ENCODE results near the gene ADI1.
"Not testable (repeated sequence)": the region's sequence is repeated elsewhere in the genome, so short reads cannot be mapped to it uniquely, and the experiment has no call there.

Gene ADI1

GRCh38 chr2:3500326-3500899, 18.9 kb downstream of the ADI1 start:
- TF ChIP-seq CTCF (IDR thresholded peaks at IDR 0.05; ENCODE audit: control extremely low read depth, extremely low read depth, low read depth, missing control alignments), result no peak
- DNase-seq (ENCODE audit: extremely low spot score), result no peak
- POLR2A ChIA-PET, result no interaction called here
- CTCF ChIA-PET, result no interaction called here

- no peak for DNase-seq (ENCODE audit: extremely low spot score)
- ChIA-PET CTCF (no interaction called here), POLR2A (no interaction called here)
- no peak for TF ChIP-seq CTCF (IDR thresholded peaks at IDR 0.05; ENCODE audit: control extremely low read depth, extremely low read depth, low read depth, missing control alignments)
Observed at GRCh38 chr2:3498783-3499394, 20.4 kb downstream of the ADI1 start.

GRCh38 chr2:3496708-3497080, 22.6 kb downstream of the ADI1 start:
- POLR2A ChIA-PET, result not testable (repeated sequence)
- CTCF ChIA-PET, result interaction anchor here (1.1 to 1.7 kb wide), 2 partner anchors 10 to 72 kb away, joined by 3 to 4 read pairs; no protein-coding TSS in a partner anchor

DNA sequence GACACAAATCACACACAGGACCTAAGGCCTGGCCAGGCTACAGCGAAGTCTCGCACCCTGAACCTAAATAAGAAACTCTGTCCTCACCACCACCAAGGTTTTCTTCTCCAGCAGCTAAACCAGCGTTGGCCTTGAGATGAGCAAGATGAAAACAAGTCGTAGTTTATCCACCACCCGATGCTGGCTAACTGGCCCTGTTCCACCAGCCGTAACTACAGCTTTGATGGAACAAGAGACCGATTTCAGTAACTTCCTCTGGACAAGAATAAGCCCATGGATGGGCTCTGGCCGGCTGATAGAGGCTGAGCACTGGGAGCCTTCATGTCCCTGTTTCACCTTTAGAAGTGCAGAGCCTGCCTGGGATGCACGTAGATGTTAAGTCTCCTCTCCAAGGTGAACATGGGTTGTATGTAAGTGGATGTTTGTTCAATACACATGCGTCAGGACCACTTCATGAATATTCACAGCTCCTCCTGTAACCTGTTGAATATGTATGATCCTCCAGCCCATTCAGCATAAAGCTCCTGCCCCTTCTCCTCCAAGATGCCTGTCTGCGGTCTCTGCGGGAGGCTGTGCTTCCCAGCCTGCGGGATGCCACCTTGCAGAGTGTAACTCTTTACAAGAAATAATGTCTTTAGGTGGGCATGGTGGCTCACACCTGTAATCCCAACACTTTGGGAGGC, 24.2 kb downstream of the ADI1 start:
- DNase-seq (ENCODE audit: extremely low spot score), result no peak
- ChIA-PET POLR2A (no interaction called here), CTCF (interaction anchor here (1.1 kb wide), 1 partner anchor 32 kb away, joined by 3 read pairs; no protein-coding TSS in a partner anchor)
- TF ChIP-seq CTCF (IDR thresholded peaks at IDR 0.05; ENCODE audit: control extremely low read depth, extremely low read depth, low read depth, missing control alignments), result no peak

More at GRCh38 chr2:3496708-3497080, 22.6 kb downstream of the ADI1 start:
- DNase-seq (ENCODE audit: extremely low spot score), result not testable (repeated sequence)

DNA sequence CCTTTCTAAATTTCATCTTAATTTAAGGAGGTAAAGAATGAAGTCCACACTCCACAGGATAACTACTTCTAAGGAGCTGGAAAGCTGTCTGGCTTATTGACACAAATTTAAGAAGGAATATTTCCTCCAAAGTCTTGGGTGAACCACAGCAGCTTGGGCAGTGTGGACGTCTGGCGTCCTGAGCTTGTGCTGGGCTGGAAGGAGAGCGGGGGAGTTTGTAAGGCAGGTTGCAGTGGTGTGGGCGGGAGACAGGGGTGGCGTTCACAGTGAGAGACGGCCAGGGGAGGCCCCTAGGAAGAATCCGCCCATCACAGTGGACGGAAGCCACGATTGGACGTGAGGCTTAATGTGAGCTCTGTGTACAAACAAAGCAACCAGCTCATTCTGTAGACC, 25.7 kb downstream of the ADI1 start:
- TF ChIP-seq CTCF (IDR thresholded peaks at IDR 0.05; ENCODE audit: control extremely low read depth, extremely low read depth, low read depth, missing control alignments), result no peak
- DNase-seq (ENCODE audit: extremely low spot score), result peak; percentile 13
- POLR2A ChIA-PET, result no interaction called here
- CTCF ChIA-PET, result interaction anchor here (1.1 to 1.4 kb wide), 7 partner anchors 9 to 72 kb away, joined by 3 to 6 read pairs (median 3); no protein-coding TSS in a partner anchor

DNA sequence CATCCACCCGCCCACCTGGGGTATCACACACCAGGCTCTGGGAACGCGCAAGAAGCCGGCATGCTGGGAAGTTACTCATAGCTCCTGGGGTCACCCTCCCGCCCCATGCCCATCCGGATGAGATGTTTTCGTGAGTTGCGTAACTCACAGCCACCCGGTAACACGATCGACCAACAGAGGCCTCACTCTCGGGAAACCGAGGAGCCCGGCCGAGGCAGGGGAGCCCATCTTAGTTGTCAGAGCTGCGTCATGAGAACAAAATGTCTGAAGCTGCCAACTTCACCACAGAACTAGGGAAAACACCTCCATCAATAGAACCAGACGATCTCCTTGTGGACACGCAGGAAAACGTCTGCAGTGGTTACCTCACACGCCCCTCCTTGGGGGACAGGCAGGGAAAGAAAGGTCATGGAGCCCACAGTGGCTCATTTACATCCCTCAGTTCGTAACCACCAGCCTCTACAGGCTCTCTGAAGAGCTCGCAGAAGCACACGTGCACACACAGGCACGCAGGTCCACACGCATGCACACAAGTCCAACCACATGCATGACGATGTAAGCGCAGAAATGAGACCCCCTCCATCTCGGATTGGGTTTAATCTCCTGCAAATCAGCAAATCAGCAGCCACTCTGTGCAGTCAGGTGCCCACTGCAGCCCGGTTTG, 26.2 kb downstream of the ADI1 start:
- DNase-seq (ENCODE audit: extremely low spot score), result peak; percentile 9
- TF ChIP-seq CTCF (IDR thresholded peaks at IDR 0.05; ENCODE audit: control extremely low read depth, extremely low read depth, low read depth, missing control alignments), result no peak
- POLR2A ChIA-PET, result no interaction called here
- CTCF ChIA-PET, result interaction anchor here (1.1 to 1.4 kb wide), 7 partner anchors 9 to 72 kb away, joined by 3 to 6 read pairs (median 3); no protein-coding TSS in a partner anchor

- POLR2A ChIA-PET, result not testable (repeated sequence)
- CTCF ChIA-PET, result interaction anchor here (1.1 kb wide), 1 partner anchor 12 kb away, joined by 3 read pairs; no protein-coding TSS in a partner anchor
Observed at GRCh38 chr2:3492475-3492787, 26.9 kb downstream of the ADI1 start.

More at GRCh38 chr2:3492475-3492787, 26.9 kb downstream of the ADI1 start:
- DNase-seq (ENCODE audit: extremely low spot score), result not testable (repeated sequence)
